ENCODE results near the gene SLC35E4.

The SLC35E4 gene

DNA sequence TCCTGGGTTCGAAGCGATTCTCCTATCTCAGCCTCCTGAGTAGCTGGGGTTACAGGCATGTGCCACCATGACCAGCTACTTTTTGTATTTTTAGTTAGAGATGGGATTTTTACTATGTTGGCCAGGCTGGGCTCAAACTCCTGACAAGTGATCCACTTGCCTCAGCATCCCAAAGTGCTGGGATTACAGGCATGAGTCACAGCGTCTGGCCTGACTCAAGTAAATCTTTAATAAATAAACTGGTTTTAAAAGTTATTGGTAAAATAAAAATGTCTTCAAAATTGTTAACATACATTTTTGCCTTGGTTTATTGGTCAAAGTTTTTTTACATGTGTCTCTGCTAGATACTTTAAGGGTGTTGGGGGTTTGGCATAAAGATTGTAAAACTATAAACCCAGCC is 36.6 kb upstream of the SLC35E4 start:
- H3K4me2 ChIP-seq (ENCODE audit: insufficient read depth, low read length), result no peak overlapping the region
- H2AFZ ChIP-seq (ENCODE audit: low read depth, low read length), result no peak overlapping the region
- H3K9me3 ChIP-seq (ENCODE audit: insufficient read depth, low read length, severe bottlenecking), result no peaks in the 10 kb centered on the region
- no peak overlapping the region for H3K9ac ChIP-seq (ENCODE audit: low read depth, low read length)
- no peaks in the 10 kb centered on the region for H3K4me1 ChIP-seq (ENCODE audit: insufficient read depth, low read length)
- no peak overlapping the region for H3K4me3 ChIP-seq (ENCODE audit: low read depth in 1 of 2, low read length in 2 of 2)
- no peaks in the 10 kb centered on the region for H3K79me2 ChIP-seq (ENCODE audit: insufficient read depth, low read length)
- ATAC-seq (ENCODE audit: insufficient read depth, low read depth), result no peak
- TF ChIP-seq, protein P1, sequence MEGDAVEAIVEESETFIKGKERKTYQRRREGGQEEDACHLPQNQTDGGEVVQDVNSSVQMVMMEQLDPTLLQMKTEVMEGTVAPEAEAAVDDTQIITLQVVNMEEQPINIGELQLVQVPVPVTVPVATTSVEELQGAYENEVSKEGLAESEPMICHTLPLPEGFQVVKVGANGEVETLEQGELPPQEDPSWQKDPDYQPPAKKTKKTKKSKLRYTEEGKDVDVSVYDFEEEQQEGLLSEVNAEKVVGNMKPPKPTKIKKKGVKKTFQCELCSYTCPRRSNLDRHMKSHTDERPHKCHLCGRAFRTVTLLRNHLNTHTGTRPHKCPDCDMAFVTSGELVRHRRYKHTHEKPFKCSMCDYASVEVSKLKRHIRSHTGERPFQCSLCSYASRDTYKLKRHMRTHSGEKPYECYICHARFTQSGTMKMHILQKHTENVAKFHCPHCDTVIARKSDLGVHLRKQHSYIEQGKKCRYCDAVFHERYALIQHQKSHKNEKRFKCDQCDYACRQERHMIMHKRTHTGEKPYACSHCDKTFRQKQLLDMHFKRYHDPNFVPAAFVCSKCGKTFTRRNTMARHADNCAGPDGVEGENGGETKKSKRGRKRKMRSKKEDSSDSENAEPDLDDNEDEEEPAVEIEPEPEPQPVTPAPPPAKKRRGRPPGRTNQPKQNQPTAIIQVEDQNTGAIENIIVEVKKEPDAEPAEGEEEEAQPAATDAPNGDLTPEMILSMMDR (IDR thresholded peaks at IDR 0.05; ENCODE audit: borderline replicate concordance, extremely low read depth, low read length, poor library complexity, severe bottlenecking), result no peak
- no peak for TF ChIP-seq EZH2 (IDR thresholded peaks at IDR 0.05; ENCODE audit: borderline replicate concordance, low read depth, low read length, severe bottlenecking)
- H4K20me1 ChIP-seq (ENCODE audit: insufficient read depth, low read length), result no peaks in the 10 kb centered on the region
- H3K27ac ChIP-seq (ENCODE audit: low read length), result no peak overlapping the region
- no peak for DNase-seq
- H3K36me3 ChIP-seq (ENCODE audit: insufficient read depth, low read length), result no peaks in the 10 kb centered on the region
- no peaks in the 10 kb centered on the region for H3K27me3 ChIP-seq (ENCODE audit: insufficient read depth, low read length, poor library complexity)

DNA sequence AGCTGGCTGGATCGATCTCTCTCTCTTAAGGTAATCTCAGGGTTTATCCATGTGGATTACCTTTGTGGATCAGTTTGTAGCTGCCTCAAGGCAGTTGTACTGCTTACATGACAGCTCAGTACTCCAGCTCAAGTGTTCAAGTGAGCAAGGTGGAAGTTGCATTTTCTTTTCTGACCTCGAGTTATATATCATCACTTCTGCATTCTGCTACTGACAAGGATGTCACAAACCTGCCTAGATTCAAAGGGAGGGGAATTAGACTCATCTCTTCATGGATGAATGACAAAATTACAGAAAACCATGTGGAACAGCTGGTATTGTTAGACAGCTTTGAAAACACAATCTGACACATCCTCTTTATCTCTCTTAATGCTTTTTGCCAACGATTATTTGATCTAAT is 34.7 kb upstream of the SLC35E4 start:
- H3K4me3 ChIP-seq (ENCODE audit: low read depth in 1 of 2, low read length in 2 of 2), result no peak overlapping the region

DNA sequence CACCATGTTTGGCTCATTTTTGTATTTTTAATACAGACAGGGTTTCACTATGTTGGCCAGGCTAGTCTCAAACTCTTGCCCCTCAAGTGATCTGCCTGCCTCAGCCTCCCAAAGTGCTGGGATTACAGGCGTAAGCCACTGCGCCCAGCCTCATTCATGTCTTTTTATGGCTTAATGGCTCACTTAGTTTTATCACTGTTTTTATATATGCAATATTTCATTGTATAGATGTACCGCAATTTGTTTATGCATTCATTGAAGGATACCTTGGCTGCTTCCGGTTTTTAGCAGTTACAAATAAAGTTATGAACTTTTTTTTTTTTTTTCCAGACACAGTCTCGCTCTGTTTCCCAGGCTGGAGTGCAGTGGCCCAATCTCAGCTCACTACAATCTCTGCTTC is 34.1 kb upstream of the SLC35E4 start:
- Histone ChIP-seq H3K27ac (ENCODE audit: low read length) (no peak overlapping the region), H3K9me3 (ENCODE audit: insufficient read depth, low read length, severe bottlenecking) (no peaks in the 10 kb centered on the region), H3K9ac (ENCODE audit: low read depth, low read length) (no peak overlapping the region), H3K4me1 (ENCODE audit: insufficient read depth, low read length) (no peaks in the 10 kb centered on the region), H3K4me2 (ENCODE audit: insufficient read depth, low read length) (no peak overlapping the region), H3K79me2 (ENCODE audit: insufficient read depth, low read length) (no peaks in the 10 kb centered on the region), H3K4me3 (ENCODE audit: low read depth in 1 of 2, low read length in 2 of 2) (no peak overlapping the region), H4K20me1 (ENCODE audit: insufficient read depth, low read length) (no peaks in the 10 kb centered on the region), H3K36me3 (ENCODE audit: insufficient read depth, low read length) (no peaks in the 10 kb centered on the region), H2AFZ (ENCODE audit: low read depth, low read length) (no peak overlapping the region), H3K27me3 (ENCODE audit: insufficient read depth, low read length, poor library complexity) (no peaks in the 10 kb centered on the region)
- ATAC-seq (ENCODE audit: insufficient read depth, low read depth), result no peak
- no peak for DNase-seq
- TF ChIP-seq EZH2 (IDR thresholded peaks at IDR 0.05; ENCODE audit: borderline replicate concordance, low read depth, low read length, severe bottlenecking), result no peak
- TF ChIP-seq, protein P1 (IDR thresholded peaks at IDR 0.05; ENCODE audit: borderline replicate concordance, extremely low read depth, low read length, poor library complexity, severe bottlenecking), result no peak

More for the DNA sequence above, 34.7 kb upstream of the SLC35E4 start:
- H3K27me3 ChIP-seq (ENCODE audit: insufficient read depth, low read length, poor library complexity), result no peaks in the 10 kb centered on the region
- H3K4me2 ChIP-seq (ENCODE audit: insufficient read depth, low read length), result no peak overlapping the region
- TF ChIP-seq, protein P1 (IDR thresholded peaks at IDR 0.05; ENCODE audit: borderline replicate concordance, extremely low read depth, low read length, poor library complexity, severe bottlenecking), result no peak
- no peak for TF ChIP-seq EZH2 (IDR thresholded peaks at IDR 0.05; ENCODE audit: borderline replicate concordance, low read depth, low read length, severe bottlenecking)
- H4K20me1 ChIP-seq (ENCODE audit: insufficient read depth, low read length), result no peaks in the 10 kb centered on the region
- no peaks in the 10 kb centered on the region for H3K36me3 ChIP-seq (ENCODE audit: insufficient read depth, low read length)
- H2AFZ ChIP-seq (ENCODE audit: low read depth, low read length), result no peak overlapping the region
- H3K9me3 ChIP-seq (ENCODE audit: insufficient read depth, low read length, severe bottlenecking), result no peaks in the 10 kb centered on the region
- ATAC-seq (ENCODE audit: insufficient read depth, low read depth) (no peak), DNase-seq (no peak)
- H3K27ac ChIP-seq (ENCODE audit: low read length), result no peak overlapping the region
- no peaks in the 10 kb centered on the region for H3K79me2 ChIP-seq (ENCODE audit: insufficient read depth, low read length)
- no peak overlapping the region for H3K9ac ChIP-seq (ENCODE audit: low read depth, low read length)
- no peaks in the 10 kb centered on the region for H3K4me1 ChIP-seq (ENCODE audit: insufficient read depth, low read length)

DNA sequence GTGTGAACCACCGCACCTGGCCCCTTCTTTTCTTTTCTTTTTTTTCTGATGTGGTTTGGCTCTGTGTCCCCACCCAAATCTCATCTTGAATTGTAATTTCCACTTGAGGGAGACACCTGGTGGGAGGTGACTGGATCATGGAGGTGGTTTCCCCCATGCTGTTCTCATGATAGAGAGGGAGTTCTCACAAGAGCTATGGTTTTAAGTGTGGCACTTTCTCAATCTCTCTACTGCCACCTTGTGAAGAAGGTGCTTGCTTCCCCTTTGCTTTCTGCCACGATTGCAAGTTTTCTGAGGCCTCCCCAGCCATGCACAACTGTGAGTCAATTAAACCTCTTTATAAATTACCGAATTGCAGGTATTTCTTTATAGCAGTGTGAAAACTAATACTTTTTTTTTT is 33.5 kb upstream of the SLC35E4 start:
- no peak for ATAC-seq (ENCODE audit: insufficient read depth, low read depth)
- H2AFZ ChIP-seq (ENCODE audit: low read depth, low read length), result no peak overlapping the region

More for the DNA sequence above, 33.5 kb upstream of the SLC35E4 start:
- Histone ChIP-seq H3K27ac (ENCODE audit: low read length) (no peak overlapping the region), H3K4me1 (ENCODE audit: insufficient read depth, low read length) (no peaks in the 10 kb centered on the region), H3K27me3 (ENCODE audit: insufficient read depth, low read length, poor library complexity) (no peaks in the 10 kb centered on the region), H3K4me3 (ENCODE audit: low read depth in 1 of 2, low read length in 2 of 2) (no peak overlapping the region), H4K20me1 (ENCODE audit: insufficient read depth, low read length) (no peaks in the 10 kb centered on the region), H3K79me2 (ENCODE audit: insufficient read depth, low read length) (no peaks in the 10 kb centered on the region), H3K9me3 (ENCODE audit: insufficient read depth, low read length, severe bottlenecking) (no peaks in the 10 kb centered on the region), H3K4me2 (ENCODE audit: insufficient read depth, low read length) (no peak overlapping the region), H3K36me3 (ENCODE audit: insufficient read depth, low read length) (no peaks in the 10 kb centered on the region), H3K9ac (ENCODE audit: low read depth, low read length) (no peak overlapping the region)
- TF ChIP-seq EZH2 (IDR thresholded peaks at IDR 0.05; ENCODE audit: borderline replicate concordance, low read depth, low read length, severe bottlenecking), result no peak
- TF ChIP-seq, protein P1 (IDR thresholded peaks at IDR 0.05; ENCODE audit: borderline replicate concordance, extremely low read depth, low read length, poor library complexity, severe bottlenecking), result peak; percentile 58
- DNase-seq, result no peak
